GM18867 (cell line): ENCODE measurements around the gene CTIF.

Source experiments
- ATAC-seq: cut with Tn5 transposase; IDR thresholded peaks from one replicate; pipeline ENCODE4 v1.9.1; 2021; ENCODE audit warnings: mild to moderate bottlenecking, moderate library complexity; ENCODE audit not compliant: unreplicated experiment

The CTIF gene

DNA sequence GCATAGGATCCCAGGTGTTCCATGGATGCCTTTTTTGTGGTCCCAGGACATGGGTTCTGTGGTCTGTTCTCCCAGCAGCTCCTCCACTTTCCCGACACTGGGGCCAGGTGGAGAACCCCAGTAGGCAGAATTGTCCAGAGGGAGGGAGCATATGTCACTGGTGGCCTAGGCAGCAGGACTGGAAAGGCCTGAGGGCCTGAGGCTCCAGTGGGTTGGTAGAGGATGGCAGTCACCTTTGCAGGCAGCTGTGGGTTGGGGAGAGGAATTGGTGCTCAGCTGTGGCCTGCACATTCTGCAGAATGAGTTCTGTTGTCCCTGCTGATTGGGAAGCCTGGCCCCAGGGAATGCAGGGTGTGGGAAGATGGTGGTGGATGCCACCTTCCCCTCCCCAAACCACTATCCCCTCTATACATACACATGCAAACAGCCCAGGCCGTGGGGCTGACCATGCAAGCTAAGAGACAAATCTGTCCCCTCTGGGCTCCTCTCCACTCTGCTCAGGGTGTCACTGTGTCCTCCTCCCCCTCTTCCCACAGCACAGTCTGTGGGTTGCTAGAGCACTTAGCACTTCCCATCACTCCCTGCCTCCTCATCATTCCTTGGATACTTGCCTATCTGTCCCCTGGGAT lies 11.4 kb downstream of the CTIF start:
- ATAC-seq, result no peak

DNA sequence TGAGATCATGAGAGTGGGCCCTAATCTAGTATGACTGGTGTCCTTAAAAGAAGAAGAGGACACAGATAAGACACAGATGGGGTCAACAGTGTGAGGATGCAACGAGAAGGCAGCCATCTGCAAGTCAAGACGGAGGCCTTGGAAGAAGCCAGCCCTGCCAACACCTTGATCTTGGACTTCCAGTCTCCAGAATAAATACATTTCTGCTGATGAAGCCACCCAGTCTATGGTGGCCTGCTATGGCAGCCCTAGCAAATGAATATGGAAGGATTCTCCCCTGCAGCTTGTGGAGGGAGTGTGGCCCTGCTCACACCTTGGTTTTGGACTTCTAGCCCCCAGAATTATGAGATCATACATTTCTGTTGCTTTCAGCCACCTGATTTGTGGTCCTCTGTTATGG lies 12.3 kb downstream of the CTIF start:
- ATAC-seq, result no peak

DNA sequence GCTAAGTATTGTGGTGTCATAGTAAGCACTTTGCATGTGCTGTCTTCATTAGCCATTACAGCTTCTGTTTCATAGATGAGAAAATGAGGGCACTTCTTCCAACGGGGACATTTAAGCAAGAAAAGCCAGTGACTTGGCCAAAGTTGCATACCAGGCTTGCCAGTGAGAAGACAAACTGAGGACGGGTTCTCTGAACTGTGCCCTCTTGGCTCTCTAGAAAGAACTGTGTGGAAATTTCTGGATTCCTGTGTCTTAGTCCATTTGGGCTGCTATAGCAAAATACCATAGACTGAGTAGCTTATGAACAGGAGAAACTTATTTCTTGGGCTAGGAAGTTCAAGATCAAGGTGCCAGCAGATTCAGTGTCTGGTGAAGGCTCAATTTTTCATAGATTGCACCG lies 13.3 kb downstream of the CTIF start:
- ATAC-seq, result no peak

DNA sequence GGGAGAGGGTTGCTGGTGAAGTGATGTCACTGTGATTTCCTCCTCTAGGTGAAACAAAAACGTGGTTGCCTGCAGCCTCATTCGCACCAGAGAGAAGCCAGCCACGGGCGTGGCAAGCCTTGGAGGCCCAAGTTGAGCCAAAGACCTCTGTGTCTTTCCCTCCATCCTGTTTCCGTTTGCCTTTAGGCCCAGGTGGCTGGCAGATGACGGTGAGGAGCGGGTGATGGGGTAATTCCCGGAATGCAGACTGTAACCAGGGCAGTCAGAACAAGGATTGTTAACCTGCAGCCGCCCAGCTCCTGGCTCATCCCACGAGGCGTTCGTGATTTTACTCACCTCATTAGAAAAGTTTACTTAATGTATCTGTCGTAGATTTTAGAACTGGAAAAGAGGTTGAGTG lies 14.4 kb downstream of the CTIF start:
- no peak for ATAC-seq

DNA sequence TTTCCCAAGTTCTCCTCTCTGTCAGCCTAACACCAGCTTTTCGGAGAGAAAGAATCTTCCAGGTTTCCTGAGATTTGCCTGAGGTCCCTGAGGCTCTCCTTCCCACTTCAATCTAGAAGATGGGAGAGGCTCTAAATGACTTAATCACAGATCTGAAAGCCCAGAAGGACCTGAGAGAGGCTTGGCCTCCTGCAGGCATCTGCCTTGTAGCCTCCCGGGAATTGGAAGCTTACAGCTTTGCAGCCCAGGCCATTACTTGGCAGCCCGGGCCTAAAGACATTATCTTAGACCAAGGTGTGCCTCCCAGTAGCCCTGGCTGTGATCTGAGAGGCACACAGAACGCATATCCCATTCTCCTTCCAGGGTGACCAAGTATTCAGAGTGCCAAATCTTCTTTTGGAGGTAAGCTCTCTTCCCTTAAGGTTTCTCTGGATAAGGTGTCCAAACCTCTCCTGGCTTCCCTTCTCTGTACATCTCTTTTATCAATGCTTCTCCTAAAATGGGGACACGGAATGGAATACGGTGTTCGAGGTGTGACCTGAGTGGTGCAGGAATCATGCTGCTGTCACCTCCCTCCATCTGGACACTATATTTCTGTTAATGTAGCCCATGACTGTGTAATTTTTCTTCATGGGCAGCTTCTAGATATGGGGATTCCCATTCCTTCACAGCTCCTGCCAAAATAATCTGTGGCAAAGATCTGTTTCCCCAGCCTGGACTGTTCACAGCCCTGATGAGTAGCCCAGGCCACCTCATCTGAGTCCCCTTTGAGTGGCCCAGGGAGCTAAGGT lies 16.0 kb downstream of the CTIF start:
- ATAC-seq, result no peak

GRCh38 chr18:48555465-48555995 lies 16.7 kb downstream of the CTIF start:
- ATAC-seq, result no peak

GRCh38 chr18:48557640-48558174 lies 18.9 kb downstream of the CTIF start:
- ATAC-seq, result no peak

- no peak for ATAC-seq
Measured at GRCh38 chr18:48558248-48558647, 19.4 kb downstream of the CTIF start.

GRCh38 chr18:48560491-48560890 lies 21.7 kb downstream of the CTIF start:
- ATAC-seq, result no peak

DNA sequence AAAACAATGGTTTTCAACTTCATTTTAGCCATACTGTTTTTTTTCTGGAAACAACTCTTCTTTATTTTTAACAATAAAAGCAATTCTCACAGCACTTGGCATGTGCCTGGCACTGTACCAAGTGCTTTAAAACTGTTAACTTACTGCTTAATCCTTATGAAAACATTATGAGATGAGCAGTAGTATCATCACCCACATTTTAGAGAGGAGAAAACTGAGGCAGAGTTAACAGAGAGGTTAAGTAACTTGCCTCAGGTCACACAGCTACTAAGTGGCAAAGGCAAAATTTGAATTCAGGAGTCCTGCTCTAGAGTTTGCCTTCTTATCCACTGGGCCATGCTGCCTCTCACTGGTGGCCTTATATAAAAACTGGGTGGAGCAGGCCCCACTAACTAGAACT lies 23.2 kb downstream of the CTIF start:
- no peak for ATAC-seq

DNA sequence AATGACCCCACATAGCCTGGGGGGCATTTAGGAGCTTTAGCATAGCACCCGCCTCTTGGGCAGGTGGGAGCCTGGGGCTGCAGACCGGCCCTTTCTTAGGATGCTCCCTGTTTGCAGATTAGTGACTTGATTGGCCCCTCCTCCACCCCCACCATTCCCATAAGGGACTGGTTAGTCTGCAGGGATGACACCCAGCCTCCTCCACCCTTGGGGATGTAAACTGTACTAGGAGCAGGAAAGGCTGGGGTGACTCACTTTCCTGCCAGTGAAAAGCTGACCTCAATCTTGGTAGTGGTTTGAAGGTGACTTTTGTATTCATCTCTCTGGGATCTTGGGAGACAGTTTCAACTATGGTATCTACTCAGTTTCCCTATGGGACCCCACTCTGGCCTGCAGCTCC lies 24.2 kb downstream of the CTIF start:
- ATAC-seq, result no peak

GRCh38 chr18:48564139-48564538 lies 25.3 kb downstream of the CTIF start:
- no peak for ATAC-seq

GRCh38 chr18:48565105-48565504 lies 26.3 kb downstream of the CTIF start:
- no peak for ATAC-seq

DNA sequence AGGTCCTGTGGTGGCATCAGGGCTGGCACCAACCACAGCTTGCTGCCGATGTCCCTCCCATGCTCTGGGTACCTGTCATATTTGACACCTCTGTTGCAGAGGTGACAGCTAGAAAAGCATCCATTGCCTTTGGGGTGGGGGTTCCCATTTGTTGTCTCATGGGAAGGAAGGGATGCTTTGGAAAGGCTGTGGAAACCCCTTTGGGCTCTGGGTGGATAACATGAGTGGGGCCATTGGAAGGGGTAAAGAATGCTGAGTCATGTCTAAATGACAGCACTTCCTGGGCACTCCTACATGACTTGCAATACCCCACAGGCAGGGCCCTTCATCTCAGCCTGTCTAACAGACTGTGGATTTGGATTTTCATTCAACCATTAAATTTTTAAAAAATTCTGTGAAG lies 27.8 kb downstream of the CTIF start:
- ATAC-seq, result no peak

- no peak for ATAC-seq
Measured at GRCh38 chr18:48567388-48567787, 28.6 kb downstream of the CTIF start.

DNA sequence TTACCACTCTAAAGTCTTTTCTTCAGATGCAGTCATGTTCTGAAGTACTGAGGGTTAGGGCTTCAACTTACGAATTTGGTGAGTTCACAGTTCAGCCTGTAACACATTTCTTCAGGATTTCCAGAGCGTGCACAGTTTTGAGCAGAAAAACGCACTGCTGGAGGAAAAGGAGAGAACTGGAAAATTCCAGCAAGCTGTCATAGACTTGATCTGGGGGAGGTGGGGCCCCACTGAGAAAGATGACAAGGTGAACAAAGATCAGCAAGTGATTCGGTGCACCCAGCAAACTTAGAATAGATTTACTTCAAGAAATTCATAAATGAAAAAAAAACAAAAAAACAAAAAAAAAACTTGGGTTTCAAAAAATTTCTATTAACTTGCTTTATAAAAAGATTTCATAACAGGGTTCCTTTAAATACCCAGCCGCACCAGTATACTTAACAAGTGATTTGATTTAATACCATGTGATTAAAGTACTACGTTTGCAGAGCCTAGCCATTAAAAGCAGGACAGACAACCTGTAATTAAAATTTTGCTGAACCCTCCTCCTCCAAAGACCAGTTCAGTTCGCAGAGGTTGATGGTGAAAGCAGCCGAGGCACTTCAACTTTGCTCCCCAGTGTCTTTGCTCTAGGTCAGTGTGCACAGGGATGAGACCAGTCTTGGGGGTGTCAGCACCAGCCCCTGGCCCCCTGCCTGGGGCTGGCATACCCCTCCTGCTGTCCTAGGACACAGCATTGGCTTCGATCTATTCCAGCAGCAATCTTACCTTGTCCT lies 30.5 kb downstream of the CTIF start:
- ATAC-seq, result no peak

DNA sequence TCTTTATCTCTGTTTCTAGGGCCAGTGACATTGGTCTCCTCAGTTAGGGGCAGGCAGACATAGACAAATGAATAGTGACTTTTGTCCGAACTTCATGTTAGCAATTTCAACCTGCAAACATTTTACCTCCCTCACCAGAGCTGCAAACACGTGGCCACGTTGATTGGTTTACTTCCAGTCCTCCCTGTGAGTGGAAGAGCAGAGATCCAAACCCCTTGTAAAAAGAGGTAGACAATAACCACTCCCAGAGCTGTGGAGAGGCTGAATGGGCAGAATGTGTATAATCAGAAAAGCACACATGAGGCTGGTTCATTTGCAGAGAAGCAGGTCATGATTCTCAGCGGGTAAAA lies 31.1 kb downstream of the CTIF start:
- no peak for ATAC-seq

DNA sequence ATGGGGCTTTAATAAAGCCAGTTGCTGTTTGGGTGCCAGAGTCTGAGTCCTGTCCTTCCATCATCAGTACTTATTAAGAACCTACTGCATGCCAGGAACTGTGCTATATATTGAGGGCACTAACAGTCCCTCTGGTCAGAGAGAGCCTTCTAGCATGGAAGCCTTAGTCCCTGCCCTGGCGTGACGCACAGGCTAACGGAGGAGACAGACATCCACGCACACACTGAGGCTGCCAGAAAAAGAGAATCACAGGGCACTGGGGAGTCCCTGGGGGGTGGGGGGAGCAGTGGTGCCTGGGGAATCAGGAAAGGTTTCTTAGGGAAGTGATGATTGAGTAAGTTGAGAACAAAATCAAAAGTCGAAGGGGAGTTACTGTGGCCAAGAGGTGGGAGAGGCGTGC lies 31.5 kb downstream of the CTIF start:
- ATAC-seq, result no peak

DNA sequence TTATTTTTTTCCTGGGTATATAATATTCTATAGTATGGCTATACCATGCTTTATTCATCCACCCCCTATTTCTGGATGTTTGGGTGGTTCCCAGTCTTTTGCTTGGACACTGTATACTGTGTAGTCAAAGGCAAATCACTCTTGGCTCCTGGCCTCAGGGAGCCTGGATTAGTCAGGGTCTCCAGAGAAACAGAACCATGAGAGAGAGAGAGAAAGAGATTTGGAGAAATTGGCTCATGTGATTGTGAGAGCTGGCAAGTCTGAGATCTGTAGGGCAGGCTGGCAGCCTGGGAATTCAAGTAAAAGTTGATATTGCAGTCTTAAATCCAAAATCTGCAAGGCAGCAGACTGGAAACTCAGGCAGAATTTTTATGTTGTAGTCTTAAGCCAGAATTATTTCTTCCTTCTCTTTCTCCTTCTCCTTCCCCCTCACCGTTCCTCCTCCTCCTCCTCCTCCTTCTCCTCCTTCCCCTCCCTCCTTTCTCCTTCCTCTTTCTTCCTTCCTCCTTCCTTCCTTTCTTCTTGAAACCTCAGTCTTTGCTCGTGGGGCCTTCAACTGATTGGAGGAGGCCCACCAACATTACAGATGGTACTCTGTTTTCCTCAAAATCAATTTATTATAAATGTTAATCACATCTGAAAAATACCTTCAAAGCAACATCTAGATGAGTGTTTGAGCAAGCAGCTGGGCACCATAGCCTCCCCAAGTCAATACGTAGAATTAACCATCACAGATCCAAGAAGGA lies 33.0 kb downstream of the CTIF start:
- ATAC-seq, result no peak

GRCh38 chr18:48572402-48573126 lies 33.7 kb downstream of the CTIF start:
- ATAC-seq, result no peak
